HEK293T (cell line): ENCODE results near the gene ZNF354C.

ENCODE experiments used
- CTCF ChIA-PET: fragments of 350-600 bp; formaldehyde crosslinking; extraction: SDS; loops from one replicate; lab custom pipeline; 2021; ENCODE audit warnings: antibody characterized with exemption, inconsistent platforms; lab: Yijun Ruan, JAX
- POLR2A ChIA-PET: fragments of 350-600 bp; formaldehyde crosslinking; extraction: SDS; loops from one replicate; lab custom pipeline; 2020; ENCODE audit warnings: antibody characterized with exemption, inconsistent platforms; lab: Yijun Ruan, JAX
- DNase-seq: peaks from one replicate; pipeline ENCODE4 v3.0.0; 2012; ENCODE audit warnings: mixed read lengths; ENCODE audit errors: extremely low spot score
- ARNT ChIP-seq: fragments of 450-650 bp; IDR thresholded peaks from 2 replicates; pipeline ENCODE4 v1.6.1; 2017; ENCODE audit warnings: mild to moderate bottlenecking
- BHLHE40 ChIP-seq: fragments of 450-650 bp; IDR thresholded peaks from 2 replicates; pipeline ENCODE4 v1.6.1; 2016; ENCODE audit warnings: mild to moderate bottlenecking, moderate library complexity, borderline replicate concordance
- CTBP1 ChIP-seq: fragments of 450-650 bp; IDR thresholded peaks from 2 replicates; pipeline ENCODE4 v1.6.1; 2016; ENCODE audit warnings: borderline replicate concordance
- ELF4 ChIP-seq: fragments of 450-650 bp; IDR thresholded peaks from 2 replicates; pipeline ENCODE4 v1.6.1; 2017; ENCODE audit warnings: antibody characterized with exemption
- FOXA1 ChIP-seq: fragments of 450-650 bp; IDR thresholded peaks from 2 replicates; pipeline ENCODE4 v1.6.1; 2016; ENCODE audit warnings: mild to moderate bottlenecking
- FOXK2 ChIP-seq: fragments of 450-650 bp; IDR thresholded peaks from 2 replicates; pipeline ENCODE4 v1.6.1; 2016; ENCODE audit warnings: mild to moderate bottlenecking
- FOXM1 ChIP-seq: fragments of 450-650 bp; IDR thresholded peaks from 2 replicates; pipeline ENCODE4 v1.6.1; 2017; ENCODE audit warnings: mild to moderate bottlenecking, borderline replicate concordance
- HDGF ChIP-seq: fragments of 450-650 bp; IDR thresholded peaks from 2 replicates; pipeline ENCODE4 v1.6.1; 2017; ENCODE audit warnings: antibody characterized with exemption, borderline replicate concordance
- L3MBTL2 ChIP-seq: fragments of 450-650 bp; conservative IDR thresholded peaks from 2 replicates; pipeline ENCODE4 v1.6.1; 2016; ENCODE audit warnings: mild to moderate bottlenecking
- LEF1 ChIP-seq: fragments of 450-650 bp; IDR thresholded peaks from 2 replicates; pipeline ENCODE4 v1.6.1; 2017; ENCODE audit warnings: mild to moderate bottlenecking, borderline replicate concordance
- NFRKB ChIP-seq: fragments of 450-650 bp; IDR thresholded peaks from 2 replicates; pipeline ENCODE4 v1.6.1; 2016; ENCODE audit warnings: mild to moderate bottlenecking, moderate library complexity
- PKNOX1 ChIP-seq: fragments of 450-650 bp; IDR thresholded peaks from 2 replicates; pipeline ENCODE4 v1.6.1; 2016
- SP1 ChIP-seq: fragments of 450-650 bp; IDR thresholded peaks from 2 replicates; pipeline ENCODE4 v1.6.1; 2017
- SUZ12 ChIP-seq: fragments of 450-650 bp; IDR thresholded peaks from 2 replicates; pipeline ENCODE4 v1.6.1; 2016; ENCODE audit warnings: mild to moderate bottlenecking
- TARDBP ChIP-seq: fragments of 450-650 bp; IDR thresholded peaks from 2 replicates; pipeline ENCODE4 v1.6.1; 2016
- ZNF384 ChIP-seq: fragments of 450-650 bp; IDR thresholded peaks from 2 replicates; pipeline ENCODE4 v1.6.1; 2016

The ZNF354C gene

GRCh38 chr5:179120951-179121666 lies 60.9 kb downstream of the ZNF354C start:
- no peak for TF ChIP-seq FOXK2
- no peak for DNase-seq
- ChIA-PET CTCF (no interaction called here), POLR2A (no interaction called here)

- ChIA-PET CTCF (no interaction called here), POLR2A (no interaction called here)
- TF ChIP-seq TARDBP (no peak), LEF1 (no peak), NFRKB (no peak), PKNOX1 (no peak), ELF4 (no peak), SUZ12 (no peak)
- no peak for DNase-seq
These were observed 61.5 kb downstream of the ZNF354C start for GRCh38 chr5:179121667-179122111.

- TF ChIP-seq PKNOX1 (no peak), TARDBP (no peak), ZNF384 (no peak), L3MBTL2 (no peak), FOXM1 (no peak), CTBP1 (no peak), NFRKB (no peak), LEF1 (no peak), FOXA1 (no peak)
- POLR2A ChIA-PET = no interaction called here
- no peak for DNase-seq
- CTCF ChIA-PET = no interaction called here
These were observed 62.4 kb downstream of the ZNF354C start for GRCh38 chr5:179122411-179123108.

- POLR2A ChIA-PET = no interaction called here
- no peak for DNase-seq
- TF ChIP-seq HDGF (no peak), CTBP1 (no peak), SUZ12 (no peak), FOXM1 (no peak), BHLHE40 (no peak), NFRKB (no peak), SP1 (no peak), ARNT (no peak), PKNOX1 (no peak), TARDBP (no peak), FOXK2 (no peak), L3MBTL2 (no peak), ELF4 (no peak), ZNF384 (no peak), LEF1 (no peak)
- CTCF ChIA-PET = no interaction called here
These were observed 62.9 kb downstream of the ZNF354C start for GRCh38 chr5:179123109-179123426.

- CTCF ChIA-PET = no interaction called here
- DNase-seq = no peak
- TF ChIP-seq FOXK2 (no peak), LEF1 (no peak), L3MBTL2 (no peak), CTBP1 (no peak), TARDBP (no peak), ZNF384 (no peak), FOXM1 (no peak)
- POLR2A ChIA-PET = no interaction called here
These were observed 63.5 kb downstream of the ZNF354C start for GRCh38 chr5:179123491-179124272.

- TF ChIP-seq FOXK2 (no peak), CTBP1 (no peak), TARDBP (no peak), BHLHE40 (no peak), SUZ12 (no peak), PKNOX1 (no peak), FOXM1 (no peak)
- DNase-seq = no peak
- ChIA-PET POLR2A (no interaction called here), CTCF (no interaction called here)
These were observed 64.2 kb downstream of the ZNF354C start for GRCh38 chr5:179124273-179124852.
